H9 (cell line): ENCODE measurements around the gene LAMB1. TPM values are rescaled to one million over a fixed set of nuclear protein-coding genes. Genes with fewer than 3 reads are reported as not detected.

ENCODE experiments used
- DNase-seq: peaks from one replicate; pipeline ENCODE4 v3.0.0-alpha.2; 2017
- H2AFZ ChIP-seq: one replicate; pipeline ENCODE4 v1.6.1; 2013; ENCODE audit warnings: mild to moderate bottlenecking, low read length, control low read depth, moderate library complexity
- H2AK5ac ChIP-seq: 2 replicates; pipeline ENCODE4 v1.6.1; 2013; ENCODE audit warnings: low read length, control low read depth, mixed read lengths; ENCODE audit not compliant: insufficient read length
- H2BK120ac ChIP-seq: one replicate; pipeline ENCODE4 v1.6.1; 2013; ENCODE audit warnings: low read depth, mild to moderate bottlenecking, low read length, control low read depth, inconsistent platforms; ENCODE audit not compliant: poor library complexity, severe bottlenecking
- H2BK12ac ChIP-seq: 2 replicates; pipeline ENCODE4 v1.6.1; 2013; ENCODE audit warnings: low read length, control low read depth, mixed read lengths, low read depth; ENCODE audit not compliant: insufficient read length
- H2BK15ac ChIP-seq: 2 replicates; pipeline ENCODE4 v1.6.1; 2013; ENCODE audit warnings: low read depth, low read length, control low read depth
- H2BK20ac ChIP-seq: one replicate; pipeline ENCODE4 v1.6.1; 2013; ENCODE audit warnings: low read depth, mild to moderate bottlenecking, low read length, control low read depth, inconsistent platforms; ENCODE audit not compliant: poor library complexity, severe bottlenecking
- H2BK5ac ChIP-seq: 2 replicates; pipeline ENCODE4 v1.6.1; 2013; ENCODE audit warnings: low read length, control low read depth, mixed read lengths; ENCODE audit not compliant: insufficient read length
- H3K14ac ChIP-seq: 2 replicates; pipeline ENCODE4 v1.6.1; 2013; ENCODE audit warnings: low read length, control low read depth; ENCODE audit not compliant: insufficient read depth
- H3K18ac ChIP-seq: 2 replicates; pipeline ENCODE4 v1.6.1; 2013; ENCODE audit warnings: low read depth, mild to moderate bottlenecking, mixed read lengths, low read length, control low read depth; ENCODE audit not compliant: insufficient read length
- H3K23ac ChIP-seq: 2 replicates; pipeline ENCODE4 v1.6.1; 2013; ENCODE audit warnings: low read length, control low read depth, mixed read lengths, low read depth; ENCODE audit not compliant: insufficient read length
- H3K23me2 ChIP-seq: 2 replicates; pipeline ENCODE4 v1.6.1; 2013; ENCODE audit warnings: low read depth, mild to moderate bottlenecking, mixed read lengths, low read length, control low read depth; ENCODE audit not compliant: insufficient read length, poor library complexity, severe bottlenecking
- H3K27ac ChIP-seq: 2 replicates; pipeline ENCODE4 v1.5.1; 2013; ENCODE audit warnings: low read length, control low read depth, mixed read lengths, low read depth; ENCODE audit not compliant: insufficient read length
- H3K27me3 ChIP-seq: 2 replicates; pipeline ENCODE4 v1.6.1; 2013; ENCODE audit warnings: low read length, control low read depth, inconsistent platforms; ENCODE audit not compliant: insufficient read depth
- H3K4ac ChIP-seq: 2 replicates; pipeline ENCODE4 v1.6.1; 2013; ENCODE audit warnings: low read depth, mild to moderate bottlenecking, control low read depth, inconsistent platforms, low read length, moderate library complexity
- H3K4me1 ChIP-seq: 2 replicates; pipeline ENCODE4 v1.6.1; 2013; ENCODE audit warnings: low read length, control low read depth, inconsistent platforms; ENCODE audit not compliant: insufficient read depth
- H3K4me2 ChIP-seq: 2 replicates; pipeline ENCODE4 v1.6.1; 2013; ENCODE audit warnings: low read length, control low read depth, mixed read lengths; ENCODE audit not compliant: insufficient read length, insufficient read depth
- H3K56ac ChIP-seq: 2 replicates; pipeline ENCODE4 v1.6.1; 2013; ENCODE audit warnings: low read depth, mild to moderate bottlenecking, mixed read lengths, low read length, control low read depth; ENCODE audit not compliant: insufficient read length
- H3K79me1 ChIP-seq: 2 replicates; pipeline ENCODE4 v1.6.1; 2013; ENCODE audit warnings: low read depth, mild to moderate bottlenecking, moderate library complexity, low read length, control low read depth, inconsistent platforms; ENCODE audit not compliant: insufficient read depth, poor library complexity, severe bottlenecking
- H3K79me2 ChIP-seq: 2 replicates; pipeline ENCODE4 v1.6.1; 2013; ENCODE audit warnings: low read length, control low read depth, inconsistent platforms; ENCODE audit not compliant: insufficient read depth
- H3K9ac ChIP-seq: 2 replicates; pipeline ENCODE4 v1.6.1; 2013; ENCODE audit warnings: low read length, control low read depth, mixed read lengths; ENCODE audit not compliant: insufficient read length; ENCODE audit errors: extremely low read depth
- H3K9me3 ChIP-seq: one replicate; pipeline ENCODE4 v1.6.1; 2013; ENCODE audit warnings: low read depth, low read length, inconsistent platforms; ENCODE audit not compliant: control insufficient read depth
- H3T11ph ChIP-seq: one replicate; pipeline ENCODE4 v1.6.1; 2013; ENCODE audit warnings: mild to moderate bottlenecking, low read length, control low read depth, inconsistent platforms
- H4K20me1 ChIP-seq: one replicate; pipeline ENCODE4 v1.6.1; 2013; ENCODE audit not compliant: control insufficient read depth, insufficient read length, insufficient read depth
- H4K5ac ChIP-seq: 2 replicates; pipeline ENCODE4 v1.6.1; 2013; ENCODE audit warnings: low read depth, mild to moderate bottlenecking, mixed read lengths, low read length, control low read depth; ENCODE audit not compliant: insufficient read length
- H4K8ac ChIP-seq: replicated peaks from 2 replicates; pipeline ENCODE4 v1.6.1; 2013; ENCODE audit warnings: low read length, control low read depth, mixed read lengths, low read depth; ENCODE audit not compliant: insufficient read length
- H4K91ac ChIP-seq: 2 replicates; pipeline ENCODE4 v1.6.1; 2013; ENCODE audit warnings: low read depth, mild to moderate bottlenecking, moderate library complexity, mixed read lengths, low read length, control low read depth; ENCODE audit not compliant: insufficient read length
- H3K27ac Mint-ChIP-seq, 3 experiments: 2 replicates in 2 of 3; 3 replicates in 1 of 3; pipeline ENCODE4 v1.8.0; 2020 to 2021; ENCODE audit warnings: mixed read lengths in 3 of 3, mild to moderate bottlenecking in 1 of 3, moderate library complexity in 1 of 3
- H3K27me3 Mint-ChIP-seq: 2 replicates; pipeline ENCODE4 v1.8.0; 2021; ENCODE audit warnings: low read depth, mild to moderate bottlenecking, moderate library complexity, mixed read lengths
- H3K36me3 Mint-ChIP-seq, 3 experiments: 2 replicates in 2 of 3; 3 replicates in 1 of 3; pipeline ENCODE4 v1.8.0; 2020 to 2021; ENCODE audit warnings: low read depth in 3 of 3, mixed read lengths in 3 of 3; ENCODE audit not compliant: insufficient read depth in 1 of 3
- H3K4me1 Mint-ChIP-seq, 2 experiments: 2 replicates each; pipeline ENCODE4 v1.8.0; 2020; ENCODE audit warnings: mixed read lengths in 2 of 2
- H3K4me3 Mint-ChIP-seq, 2 experiments: 2 replicates in 1 of 2; 3 replicates in 1 of 2; pipeline ENCODE4 v1.8.0; 2020 to 2021; ENCODE audit warnings: mild to moderate bottlenecking in 2 of 2, mixed read lengths in 2 of 2, moderate library complexity in 1 of 2
- H3K9me3 Mint-ChIP-seq, 2 experiments: 2 replicates in 1 of 2; 3 replicates in 1 of 2; pipeline ENCODE4 v1.8.0; 2020; ENCODE audit warnings: mild to moderate bottlenecking in 2 of 2, mixed read lengths in 2 of 2, moderate library complexity in 1 of 2
- WGBS: extraction: QIAGEN DNeasy Blood & Tissue Kit; methylation state at CpG from one replicate; pipeline ENCODE4 v1.1.7; 2013; ENCODE audit warnings: missing lambda C conversion rate, low lambda C conversion rate, mixed read lengths; ENCODE audit not compliant: insufficient read length; ENCODE audit errors: extremely low coverage; 5-methylcytosine and 5-hydroxymethylcytosine counted together
- total RNA-seq: library from RNA; stranded (reverse); gene quantifications from 2 replicates; pipeline ENCODE4 v1.2.1, GENCODE V29; 2021
- TF ChIP-seq, protein P1 (sequence below): fragments of 200-600 bp; sonication (generic); conservative IDR thresholded peaks from 3 replicates; pipeline ENCODE4 v1.8.0; 2021; ENCODE audit warnings: antibody characterized with exemption, mild to moderate bottlenecking

Gene LAMB1
- total RNA-seq, 1 experiment from 2014 or later = 75.8 TPM

DNA sequence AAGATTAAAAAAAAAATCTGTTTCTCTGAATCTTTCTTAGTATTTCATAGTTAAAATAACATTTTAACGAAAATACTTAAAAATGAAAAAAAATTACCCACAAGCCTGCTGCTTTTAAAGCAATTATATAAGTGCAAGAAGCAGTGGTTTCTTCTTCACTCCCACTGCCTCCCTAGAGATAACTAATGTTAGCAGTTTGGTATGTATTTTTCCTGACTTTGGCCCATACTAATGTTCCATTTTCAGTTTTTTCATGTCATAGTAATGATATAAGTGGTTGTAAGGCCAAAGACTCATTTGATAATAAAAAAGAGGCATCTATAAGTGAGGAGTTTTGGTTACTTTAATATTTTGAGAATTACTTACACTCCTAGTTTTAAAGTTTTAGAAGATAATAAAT, 24.3 kb upstream of the LAMB1 start:
- Mint-ChIP-seq H3K4me3 (no peak overlapping the region), H3K9me3 (no peaks in the 10 kb centered on the region), H3K4me1 (peaks cover 0 to 5% of the 10 kb centered on the region in 2 experiments; a peak in 1 of 4 replicates), H3K36me3 (no peaks in the 10 kb centered on the region), H3K27me3 (peaks cover 6% of the 10 kb centered on the region), H3K27ac (no peak overlapping the region)
- Histone ChIP-seq H4K5ac (no peak overlapping the region), H2BK5ac (no peak overlapping the region), H2BK12ac (no peak overlapping the region), H3K4me1 (no peaks in the 10 kb centered on the region), H2AK5ac (no peak overlapping the region), H2BK120ac (no peak overlapping the region), H3K9me3 (no peaks in the 10 kb centered on the region), H2BK20ac (no peak overlapping the region), H3K79me1 (no peaks in the 10 kb centered on the region), H3K23me2 (no peaks in the 10 kb centered on the region), H2BK15ac (no peak overlapping the region), H4K8ac (no peak overlapping the region), H2AFZ (no peak overlapping the region), H3K9ac (no peak overlapping the region), H3K4ac (no peak overlapping the region), H3K27me3 (no peaks in the 10 kb centered on the region), H4K20me1 (no peaks in the 10 kb centered on the region), H3K18ac (no peak overlapping the region), H3K4me2 (no peak overlapping the region), H3K27ac (no peak overlapping the region), H3K23ac (no peak overlapping the region), H3K79me2 (no peaks in the 10 kb centered on the region), H4K91ac (no peak overlapping the region), H3K56ac (no peak overlapping the region), H3K14ac (no peak overlapping the region), H3T11ph (no peak overlapping the region)
- no CpG with 5 or more reads among the region's 1 CpG for WGBS
- TF ChIP-seq, protein P1, sequence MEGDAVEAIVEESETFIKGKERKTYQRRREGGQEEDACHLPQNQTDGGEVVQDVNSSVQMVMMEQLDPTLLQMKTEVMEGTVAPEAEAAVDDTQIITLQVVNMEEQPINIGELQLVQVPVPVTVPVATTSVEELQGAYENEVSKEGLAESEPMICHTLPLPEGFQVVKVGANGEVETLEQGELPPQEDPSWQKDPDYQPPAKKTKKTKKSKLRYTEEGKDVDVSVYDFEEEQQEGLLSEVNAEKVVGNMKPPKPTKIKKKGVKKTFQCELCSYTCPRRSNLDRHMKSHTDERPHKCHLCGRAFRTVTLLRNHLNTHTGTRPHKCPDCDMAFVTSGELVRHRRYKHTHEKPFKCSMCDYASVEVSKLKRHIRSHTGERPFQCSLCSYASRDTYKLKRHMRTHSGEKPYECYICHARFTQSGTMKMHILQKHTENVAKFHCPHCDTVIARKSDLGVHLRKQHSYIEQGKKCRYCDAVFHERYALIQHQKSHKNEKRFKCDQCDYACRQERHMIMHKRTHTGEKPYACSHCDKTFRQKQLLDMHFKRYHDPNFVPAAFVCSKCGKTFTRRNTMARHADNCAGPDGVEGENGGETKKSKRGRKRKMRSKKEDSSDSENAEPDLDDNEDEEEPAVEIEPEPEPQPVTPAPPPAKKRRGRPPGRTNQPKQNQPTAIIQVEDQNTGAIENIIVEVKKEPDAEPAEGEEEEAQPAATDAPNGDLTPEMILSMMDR = no peak
- DNase-seq = no peak
